Thymus (tissue), 11 donors: ENCODE data around the gene ABCG4. TPM values are rescaled to one million over a fixed set of nuclear protein-coding genes. Genes with fewer than 3 reads are reported as not detected.
A peak's percentile ranks its signal among the peaks of the same experiment; 100 is the strongest.

Source experiments
- DNase-seq, 9 donors: peaks; one replicate each; pipeline ENCODE4 v3.0.0-alpha.2; 2013; ENCODE audit warnings: low spot score in 9 of 9, low read depth in 6 of 9, missing footprints in 1 of 9
- H3K27ac ChIP-seq, 2 donors: one replicate each; pipeline ENCODE4 v1.5.1; 2013; ENCODE audit warnings: control low read depth in 1 of 2, low read depth in 1 of 2, low read length in 1 of 2, mild to moderate bottlenecking in 1 of 2, moderate library complexity in 1 of 2
- H3K27me3 ChIP-seq, 2 donors: one replicate each; pipeline ENCODE4 v1.5.1; 2013; ENCODE audit warnings: low read length in 1 of 2; ENCODE audit not compliant: control insufficient read depth in 2 of 2, insufficient read depth in 1 of 2
- H3K36me3 ChIP-seq, 2 donors: one replicate each; pipeline ENCODE4 v1.5.1; 2013; ENCODE audit warnings: low read length in 1 of 2, mild to moderate bottlenecking in 1 of 2, moderate library complexity in 1 of 2; ENCODE audit not compliant: control insufficient read depth in 2 of 2, insufficient read depth in 2 of 2
- H3K4me1 ChIP-seq, 2 donors: one replicate each; pipeline ENCODE4 v1.5.1; 2013; ENCODE audit warnings: low read length in 2 of 2; ENCODE audit not compliant: control insufficient read depth in 2 of 2, insufficient read depth in 2 of 2
- H3K4me3 ChIP-seq, 2 donors: one replicate each; pipeline ENCODE4 v1.5.1; 2013; ENCODE audit warnings: low read length in 2 of 2, control low read depth in 1 of 2, mild to moderate bottlenecking in 1 of 2
- H3K9me3 ChIP-seq, 2 donors: one replicate each; pipeline ENCODE4 v1.5.1; 2013; ENCODE audit warnings: low read length in 1 of 2, mild to moderate bottlenecking in 1 of 2; ENCODE audit not compliant: control insufficient read depth in 2 of 2, insufficient read depth in 1 of 2
- WGBS: extraction: QIAGEN DNeasy Blood & Tissue Kit; methylation state at CpG from one replicate; pipeline ENCODE4 v1.1.7; 2013; 5-methylcytosine and 5-hydroxymethylcytosine counted together
- polyA plus RNA-seq: library from polyadenylated mRNA; stranded (reverse); fragments of 200-250 nt; gene quantifications from one replicate; pipeline ENCODE4 v1.2.3, GENCODE V29; 2013
- total RNA-seq: library from RNA; stranded (reverse); fragments of 120-200 nt; gene quantifications from one replicate; pipeline ENCODE4 v1.2.4, GENCODE V29; 2013
- donor health status: healthy.

Gene ABCG4
- total and polyA plus RNA-seq, 2 donors: 0.28 to 2.8 TPM

DNA sequence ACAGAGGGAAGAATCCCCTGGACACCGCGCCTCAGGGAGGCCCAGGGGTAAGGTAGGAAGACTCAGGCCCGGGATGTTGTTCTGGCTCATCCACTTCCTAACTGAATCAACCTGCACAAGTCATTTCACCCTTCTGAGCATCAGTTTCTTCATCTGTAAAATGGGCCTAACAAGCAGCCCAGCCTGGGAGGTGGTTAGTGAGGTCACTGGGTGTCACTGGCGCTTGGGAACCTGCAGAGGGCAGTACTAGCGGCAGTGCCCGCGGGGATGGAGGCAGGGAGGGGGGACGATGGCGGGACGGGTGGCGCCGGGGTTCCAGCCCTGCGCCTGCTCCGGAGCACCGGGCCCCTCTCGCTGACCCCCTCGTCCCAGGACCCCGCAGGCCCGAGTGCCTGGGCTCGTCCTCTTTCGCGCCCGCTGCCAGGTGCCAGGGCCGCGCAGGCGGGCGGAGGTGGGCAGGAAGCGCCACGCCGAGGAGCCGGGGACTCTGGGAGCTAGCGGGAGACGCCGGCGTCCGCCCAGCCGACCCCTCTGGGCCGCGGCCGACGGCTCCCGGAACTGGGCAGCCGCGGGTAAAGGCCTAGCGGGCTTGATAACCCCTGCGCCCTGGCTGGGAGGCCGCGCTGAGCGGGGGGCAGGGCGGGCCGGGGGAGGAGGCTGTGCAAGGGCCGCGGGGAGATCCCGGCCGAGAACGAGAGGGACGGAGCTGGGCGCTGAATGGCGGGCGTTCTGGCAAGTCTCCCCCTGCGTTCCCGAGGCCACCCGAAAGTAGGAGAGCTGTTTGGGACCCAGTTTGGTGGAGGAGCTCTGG lies 19.8 kb downstream of the ABCG4 start, which contains the start of gene NLRX1:
NLRX1 (plus strand) TSS at position 255 of the 811 bp plus-strand sequence. CDS start 2,679 bp downstream, outside the sequence.
- Histone ChIP-seq H3K4me1 (peaks cover 4 to 14% of the 10 kb centered on the region in 2 donors), H3K27ac (peak within 1 kb of the TSS; percentile 33 to 37), H3K36me3 (peaks cover 0 to 3% of the 10 kb centered on the region in 2 donors), H3K4me3 (peak within 1 kb of the TSS; percentile 64 to 72), H3K27me3 (no peaks in the 10 kb centered on the region), H3K9me3 (no peaks in the 10 kb centered on the region)
- DNase-seq: peak in 8 of 9 donors; percentile 64 to 92 (median 79)
- WGBS: 4% methylated on average over 63 of the region's 63 CpGs

DNA sequence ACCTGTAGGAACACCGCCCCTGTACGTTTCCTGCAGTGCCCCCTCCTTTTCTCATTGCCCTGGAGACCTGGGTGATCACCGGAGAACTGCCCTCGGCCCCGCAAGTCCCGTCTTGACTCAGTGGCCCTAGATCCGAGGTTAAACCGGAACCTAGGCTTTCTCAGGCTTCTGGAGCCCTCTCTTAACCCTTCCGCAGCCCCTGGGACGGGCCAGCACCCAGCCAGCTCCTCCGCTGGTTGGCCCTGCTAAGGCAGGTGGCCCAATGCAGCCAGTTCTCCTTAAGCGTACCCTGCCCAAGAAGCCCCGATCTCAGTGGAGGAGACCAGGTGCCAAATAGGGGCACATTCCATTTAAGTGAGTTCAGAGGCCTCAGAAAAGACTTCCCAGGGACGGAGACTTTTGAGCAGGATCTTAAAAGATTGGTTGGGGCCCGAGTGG lies 20.4 kb downstream of the ABCG4 start:
- whole genome bisulfite sequencing: 25% methylated on average over 15 of the region's 15 CpGs
- Histone ChIP-seq H3K27me3 (no peaks in the 10 kb centered on the region), H3K9me3 (no peaks in the 10 kb centered on the region), H3K4me1 (peaks cover 4 to 14% of the 10 kb centered on the region in 2 donors), H3K27ac (peak overlapping the region; percentile 33 to 37), H3K36me3 (peaks cover 3 to 9% of the 10 kb centered on the region in 2 donors), H3K4me3 (peak overlapping the region; percentile 64 to 72)
- DNase-seq: peak in 2 of 9 donors; percentile 37 to 58

DNA sequence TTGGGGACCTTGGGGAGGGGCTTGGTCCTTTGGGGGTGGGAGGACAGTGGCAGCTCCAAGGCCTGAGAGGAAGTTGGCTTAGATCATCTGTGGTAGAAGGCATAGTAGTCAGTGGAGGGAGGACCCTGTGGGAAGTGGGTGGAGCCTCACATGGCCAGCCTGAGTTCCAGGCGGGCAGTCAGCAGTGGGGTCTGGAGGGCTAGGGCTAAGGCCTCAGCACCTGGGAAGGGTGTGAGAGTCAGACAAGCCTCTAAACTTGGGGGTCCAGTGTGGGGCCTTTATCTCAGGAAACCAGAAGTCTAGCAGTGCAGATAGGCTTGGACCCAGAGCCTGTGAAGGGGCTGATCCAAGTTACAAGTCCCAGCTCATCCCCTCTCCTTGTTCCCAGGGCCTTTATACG lies 23.7 kb downstream of the ABCG4 start:
- no peaks in the 10 kb centered on the region for H3K9me3 ChIP-seq
- DNase-seq: no peak
- H3K4me3 ChIP-seq: no peak overlapping the region
- no peaks in the 10 kb centered on the region for H3K27me3 ChIP-seq
- 91% methylated on average over 2 of the region's 2 CpGs for WGBS
- H3K4me1 ChIP-seq: peaks cover 4 to 21% of the 10 kb centered on the region in 2 donors
- H3K36me3 ChIP-seq: peaks cover 15 to 22% of the 10 kb centered on the region in 2 donors
- no peak overlapping the region for H3K27ac ChIP-seq

DNA sequence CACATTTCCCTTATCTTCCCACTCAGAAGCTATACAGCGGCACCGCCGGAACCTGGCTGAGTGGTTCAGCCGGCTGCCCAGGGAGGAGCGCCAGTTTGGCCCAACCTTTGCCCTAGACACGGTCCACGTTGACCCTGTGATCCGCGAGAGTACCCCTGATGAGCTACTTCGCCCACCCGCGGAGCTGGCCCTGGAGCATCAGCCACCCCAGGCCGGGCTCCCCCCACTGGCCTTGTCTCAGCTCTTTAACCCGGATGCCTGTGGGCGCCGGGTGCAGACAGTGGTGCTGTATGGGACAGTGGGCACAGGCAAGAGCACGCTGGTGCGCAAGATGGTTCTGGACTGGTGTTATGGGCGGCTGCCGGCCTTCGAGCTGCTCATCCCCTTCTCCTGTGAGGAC lies 24.6 kb downstream of the ABCG4 start:
- no peak overlapping the region for H3K4me3 ChIP-seq
- H3K9me3 ChIP-seq: peaks cover 0 to 4% of the 10 kb centered on the region in 2 donors
- peaks cover 11 to 24% of the 10 kb centered on the region in 2 donors for H3K4me1 ChIP-seq
- H3K27ac ChIP-seq: no peak overlapping the region
- DNase-seq: no peak
- WGBS: 98% methylated on average over 21 of the region's 21 CpGs
- no peaks in the 10 kb centered on the region for H3K27me3 ChIP-seq
- peaks cover 15 to 22% of the 10 kb centered on the region in 2 donors for H3K36me3 ChIP-seq

DNA sequence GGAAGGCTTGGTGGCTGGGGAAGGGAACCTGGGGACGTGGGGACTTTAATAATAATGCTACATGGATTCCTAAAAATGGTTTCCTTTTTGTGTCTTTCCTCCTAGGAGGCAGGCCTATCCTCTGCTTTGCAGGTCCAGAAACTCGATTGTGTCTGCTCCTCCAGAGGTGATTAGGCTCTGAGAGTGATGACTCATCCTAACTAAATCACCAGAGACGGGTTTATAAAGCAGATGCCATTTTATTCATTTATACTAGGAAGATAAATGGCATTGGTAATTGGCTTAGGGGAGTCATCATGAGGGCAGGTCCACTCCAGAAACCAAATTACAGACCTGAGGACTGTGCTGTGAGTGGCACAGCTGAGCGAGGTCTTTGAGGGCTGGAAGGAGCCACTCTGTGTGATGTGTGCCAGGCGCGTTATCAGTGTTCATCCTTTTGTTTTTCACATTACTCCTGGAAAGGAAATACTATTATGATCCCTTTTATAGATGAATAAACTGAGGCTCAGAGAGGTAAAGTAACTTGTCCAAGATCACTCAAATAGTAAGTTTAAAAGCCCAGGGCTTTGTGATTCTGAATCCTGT lies 26.7 kb downstream of the ABCG4 start:
- DNase-seq: no peak
- no peaks in the 10 kb centered on the region for H3K27me3 ChIP-seq
- peaks cover 15 to 28% of the 10 kb centered on the region in 2 donors for H3K36me3 ChIP-seq
- peaks cover 0 to 4% of the 10 kb centered on the region in 2 donors for H3K9me3 ChIP-seq
- 94% methylated on average over 6 of the region's 6 CpGs for WGBS
- peaks cover 7 to 21% of the 10 kb centered on the region in 2 donors for H3K4me1 ChIP-seq
- no peak overlapping the region for H3K4me3 ChIP-seq
- H3K27ac ChIP-seq: no peak overlapping the region

DNA sequence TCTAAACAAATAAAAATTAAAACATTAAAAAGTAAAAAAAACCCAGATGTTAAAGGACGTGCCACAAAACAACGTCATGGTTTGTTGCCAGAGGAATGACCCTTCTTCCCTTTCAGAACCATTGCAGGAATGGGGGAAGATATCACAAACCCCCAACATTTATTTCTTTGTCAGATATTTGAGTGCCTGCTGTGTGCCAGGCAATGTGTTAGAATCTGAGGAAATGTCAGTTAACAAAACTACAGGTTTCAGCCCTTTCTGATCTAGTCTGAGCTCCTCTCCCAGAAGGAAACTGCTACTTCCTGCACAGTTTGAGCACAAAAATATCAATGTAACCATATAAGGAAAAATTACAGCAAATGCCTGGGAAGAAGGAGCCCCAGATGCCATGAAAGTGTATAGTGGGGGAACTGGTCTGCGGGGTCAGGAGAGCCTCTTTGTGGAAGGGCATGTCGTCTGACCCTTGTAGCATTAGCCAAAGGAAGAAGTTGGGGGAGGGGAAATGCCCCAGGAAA lies 29.4 kb downstream of the ABCG4 start:
- 79% methylated on average over 4 of the region's 4 CpGs for WGBS
- Histone ChIP-seq H3K27ac (peak overlapping the region in 1 of 2 donors; percentile 87), H3K36me3 (peaks cover 15 to 42% of the 10 kb centered on the region in 2 donors), H3K4me1 (peaks cover 7 to 21% of the 10 kb centered on the region in 2 donors), H3K27me3 (no peaks in the 10 kb centered on the region), H3K9me3 (peaks cover 0 to 4% of the 10 kb centered on the region in 2 donors), H3K4me3 (no peak overlapping the region)
- peak in 2 of 9 donors; percentile 25 to 46 for DNase-seq

DNA sequence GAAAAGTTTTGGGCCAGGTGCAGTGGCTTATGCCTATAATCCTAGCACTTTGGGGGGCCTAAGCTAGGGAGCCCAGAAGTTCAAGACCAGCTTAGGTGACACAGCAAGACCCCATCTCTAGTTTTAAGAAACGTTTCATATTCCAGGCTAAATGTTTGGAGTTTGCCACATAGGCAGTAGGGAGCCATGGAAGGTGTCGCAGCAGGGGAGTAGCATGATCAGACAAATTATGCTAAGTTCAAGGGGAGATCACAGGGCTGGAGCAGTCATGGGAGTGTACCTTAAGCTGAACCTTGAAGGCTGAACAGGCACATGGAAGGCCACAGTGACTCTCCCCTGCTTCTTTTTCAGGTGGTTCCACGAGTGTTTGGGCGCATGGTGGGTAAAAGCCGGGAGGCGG lies 30.5 kb downstream of the ABCG4 start:
- 97% methylated on average over 6 of the region's 6 CpGs for WGBS
- DNase-seq: no peak
- H3K4me1 ChIP-seq: peaks cover 7 to 21% of the 10 kb centered on the region in 2 donors
- H3K36me3 ChIP-seq: peaks cover 11 to 40% of the 10 kb centered on the region in 2 donors
- H3K4me3 ChIP-seq: no peak overlapping the region
- H3K27ac ChIP-seq: no peak overlapping the region
- H3K9me3 ChIP-seq: peaks cover 0 to 4% of the 10 kb centered on the region in 2 donors
- H3K27me3 ChIP-seq: no peaks in the 10 kb centered on the region

DNA sequence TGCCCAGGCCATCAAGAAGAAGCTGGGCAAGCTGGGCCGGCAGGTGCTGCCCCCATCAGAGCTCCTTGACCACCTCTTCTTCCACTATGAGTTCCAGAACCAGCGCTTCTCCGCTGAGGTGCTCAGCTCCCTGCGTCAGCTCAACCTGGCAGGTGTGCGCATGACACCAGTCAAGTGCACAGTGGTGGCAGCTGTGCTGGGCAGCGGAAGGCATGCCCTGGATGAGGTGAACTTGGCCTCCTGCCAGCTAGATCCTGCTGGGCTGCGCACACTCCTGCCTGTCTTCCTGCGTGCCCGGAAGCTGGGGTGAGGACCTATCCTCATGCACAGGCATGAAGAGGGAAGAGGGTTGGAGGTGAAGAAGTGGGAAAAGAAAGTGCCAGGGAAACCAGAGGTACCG lies 31.1 kb downstream of the ABCG4 start:
- Histone ChIP-seq H3K36me3 (peaks cover 6 to 34% of the 10 kb centered on the region in 2 donors), H3K4me1 (peaks cover 7 to 21% of the 10 kb centered on the region in 2 donors), H3K27ac (no peak overlapping the region), H3K9me3 (peaks cover 0 to 4% of the 10 kb centered on the region in 2 donors), H3K4me3 (no peak overlapping the region), H3K27me3 (no peaks in the 10 kb centered on the region)
- no peak for DNase-seq
- WGBS: 97% methylated on average over 10 of the region's 10 CpGs
